GM18498 (cell line): ENCODE data around the gene SCP2D1.
"Not testable (repeated sequence)": the region's sequence is repeated elsewhere in the genome, so short reads cannot be mapped to it uniquely, and the experiment has no call there.

Experiments
- ATAC-seq: cut with Tn5 transposase; IDR thresholded peaks from one replicate; pipeline ENCODE4 v1.9.1; 2021; ENCODE audit warnings: mild to moderate bottlenecking, moderate library complexity; ENCODE audit not compliant: unreplicated experiment

The SCP2D1 gene

GRCh38 chr20:18813483-18813882 lies at the start of gene SCP2D1:
SCP2D1 (plus strand) TSS chr20:18813783; CDS start chr20:18813816, 33 bp downstream.
- ATAC-seq: no peak

- ATAC-seq: no peak
Observed at GRCh38 chr20:18767676-18768075, 45.9 kb upstream of the SCP2D1 start.

GRCh38 chr20:18773566-18773965 lies 40.0 kb upstream of the SCP2D1 start:
- ATAC-seq: no peak

GRCh38 chr20:18774207-18774606 lies 39.4 kb upstream of the SCP2D1 start:
- no peak for ATAC-seq

- ATAC-seq: no peak
Observed at GRCh38 chr20:18775633-18776032, 38.0 kb upstream of the SCP2D1 start.

- ATAC-seq: no peak
Observed at GRCh38 chr20:18778690-18779392, 34.7 kb upstream of the SCP2D1 start.

- ATAC-seq: no peak
Observed at GRCh38 chr20:18780385-18781130, 33.0 kb upstream of the SCP2D1 start.

GRCh38 chr20:18781509-18781908 lies 32.1 kb upstream of the SCP2D1 start:
- ATAC-seq: no peak

- no peak for ATAC-seq
Observed at GRCh38 chr20:18783385-18783959, 30.1 kb upstream of the SCP2D1 start.

- ATAC-seq: not testable (repeated sequence)
Observed at GRCh38 chr20:18787046-18787445, 26.5 kb upstream of the SCP2D1 start.

- no peak for ATAC-seq
Observed at GRCh38 chr20:18788021-18788420, 25.6 kb upstream of the SCP2D1 start.

GRCh38 chr20:18790787-18791186 lies 22.8 kb upstream of the SCP2D1 start:
- ATAC-seq: no peak

GRCh38 chr20:18793625-18794427 lies 19.8 kb upstream of the SCP2D1 start:
- ATAC-seq: peak; percentile 98

- no peak for ATAC-seq
Observed at GRCh38 chr20:18794428-18794787, 19.2 kb upstream of the SCP2D1 start.

- no peak for ATAC-seq
Observed at GRCh38 chr20:18795366-18795765, 18.2 kb upstream of the SCP2D1 start.

- no peak for ATAC-seq
Observed at GRCh38 chr20:18796282-18796833, 17.2 kb upstream of the SCP2D1 start.

GRCh38 chr20:18801516-18801915 lies 12.1 kb upstream of the SCP2D1 start:
- no peak for ATAC-seq

GRCh38 chr20:18802012-18802634 lies 11.5 kb upstream of the SCP2D1 start:
- ATAC-seq: no peak

- no peak for ATAC-seq
Observed at GRCh38 chr20:18805881-18806280, 7.7 kb upstream of the SCP2D1 start.

- no peak for ATAC-seq
Observed at GRCh38 chr20:18808712-18809111, 4.9 kb upstream of the SCP2D1 start.

GRCh38 chr20:18811186-18811585 lies 2.4 kb upstream of the SCP2D1 start:
- ATAC-seq: no peak
